Calu3 (cell line): ENCODE measurements around the gene TRNAU1AP. TPM values are rescaled to one million over a fixed set of nuclear protein-coding genes. Genes with fewer than 3 reads are reported as not detected.
"Not testable (repeated sequence)": the region's sequence is repeated elsewhere in the genome, so short reads cannot be mapped to it uniquely, and the experiment has no call there.

Source experiments
- BruUV-seq: library from RNA; stranded (reverse); fragments of 400-500 nt; replicated peaks from 2 replicates; lab custom pipeline; 2021; lab: Mats Ljungman, UMichigan
- CTCF ChIA-PET: fragments of 300-600 bp; sonication (Branson Sonifier 250); formaldehyde crosslinking; loops from one replicate; lab custom pipeline; 2022; ENCODE audit warnings: antibody characterized with exemption; lab: Charles Lee
- DNase-seq: peaks from one replicate; pipeline ENCODE4 v3.0.0; 2022
- H3K27ac Mint-ChIP-seq: one replicate; pipeline ENCODE4 v1.8.0; 2022; ENCODE audit warnings: mixed read lengths; ENCODE audit not compliant: unreplicated experiment
- H3K27me3 Mint-ChIP-seq: one replicate; pipeline ENCODE4 v1.8.0; 2022; ENCODE audit warnings: mixed read lengths; ENCODE audit not compliant: unreplicated experiment
- H3K36me3 Mint-ChIP-seq: one replicate; pipeline ENCODE4 v1.8.0; 2022; ENCODE audit warnings: mild to moderate bottlenecking, moderate library complexity, mixed read lengths; ENCODE audit not compliant: insufficient read depth, unreplicated experiment
- H3K4me1 Mint-ChIP-seq: one replicate; pipeline ENCODE4 v1.8.0; 2022; ENCODE audit warnings: mild to moderate bottlenecking, low read depth, mixed read lengths; ENCODE audit not compliant: unreplicated experiment
- H3K4me3 Mint-ChIP-seq: one replicate; pipeline ENCODE4 v1.8.0; 2022; ENCODE audit warnings: mild to moderate bottlenecking, low read depth, moderate library complexity, mixed read lengths; ENCODE audit not compliant: unreplicated experiment
- H3K9me3 Mint-ChIP-seq: one replicate; pipeline ENCODE4 v1.8.0; 2022; ENCODE audit warnings: low read depth, mixed read lengths; ENCODE audit not compliant: unreplicated experiment
- intact Hi-C: fragments of 100-400 bp; cut with micrococcal nuclease; formaldehyde crosslinking; loops from one replicate; pipeline ENCODE4 v1.10.0; 2022; ENCODE audit not compliant: unreplicated experiment
- total RNA-seq: library from RNA; stranded (reverse); gene quantifications from 2 replicates; pipeline ENCODE4 v1.2.3, GENCODE V29; 2022
- TF ChIP-seq, protein P1 (sequence below): fragments of 200-600 bp; IDR thresholded peaks from one replicate; pipeline ENCODE4 v1.8.0; 2022; ENCODE audit warnings: antibody characterized with exemption; ENCODE audit not compliant: unreplicated experiment

TRNAU1AP gene
- total RNA-seq, 1 experiment from 2014 or later: 29.9 TPM

DNA sequence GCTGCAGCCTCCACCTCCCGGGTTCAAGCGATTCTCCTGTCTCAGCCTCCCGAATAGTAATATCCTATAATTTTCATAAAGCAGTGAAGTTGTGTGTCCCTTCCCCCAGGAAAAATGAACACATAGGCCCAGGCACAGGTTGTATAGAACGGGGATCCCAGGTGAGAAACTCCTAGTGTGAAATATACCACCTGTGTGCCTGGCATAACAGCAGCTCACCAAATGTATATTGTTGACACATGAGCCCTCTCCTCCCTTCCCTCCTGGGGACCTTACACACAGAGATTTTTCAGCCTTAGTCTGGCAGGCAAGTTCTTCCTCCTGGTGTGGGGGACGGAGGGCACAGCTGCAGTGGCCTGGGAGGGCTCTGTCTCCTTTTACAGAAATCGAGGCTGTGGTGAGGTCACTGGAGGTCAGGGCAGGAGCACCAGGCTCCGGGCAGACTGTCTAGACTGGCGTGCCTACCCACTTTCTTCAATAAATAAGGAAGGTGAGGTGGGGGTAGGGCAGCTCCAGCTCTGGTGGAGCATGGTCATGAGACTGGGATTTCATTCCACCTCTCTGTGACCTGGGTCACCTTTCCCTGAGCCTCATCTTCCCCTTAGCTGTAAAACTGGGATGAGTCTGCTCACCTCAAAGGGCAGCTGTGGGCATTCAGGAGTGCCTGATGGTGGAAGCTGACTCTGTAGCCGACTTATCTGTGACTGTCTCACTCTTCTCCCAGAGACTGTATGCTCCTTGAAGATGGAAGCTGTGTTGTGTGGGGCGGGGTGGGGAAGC, 32.7 kb upstream of the TRNAU1AP start:
- no TSS peak for BruUV-seq
- Mint-ChIP-seq H3K27ac (no peak overlapping the region), H3K27me3 (no peaks in the 10 kb centered on the region), H3K4me1 (peaks cover 64% of the 10 kb centered on the region), H3K9me3 (no peaks in the 10 kb centered on the region), H3K36me3 (peaks cover 82% of the 10 kb centered on the region), H3K4me3 (peak overlapping the region; percentile 77)
- DNase-seq: no peak
- TF ChIP-seq, protein P1, sequence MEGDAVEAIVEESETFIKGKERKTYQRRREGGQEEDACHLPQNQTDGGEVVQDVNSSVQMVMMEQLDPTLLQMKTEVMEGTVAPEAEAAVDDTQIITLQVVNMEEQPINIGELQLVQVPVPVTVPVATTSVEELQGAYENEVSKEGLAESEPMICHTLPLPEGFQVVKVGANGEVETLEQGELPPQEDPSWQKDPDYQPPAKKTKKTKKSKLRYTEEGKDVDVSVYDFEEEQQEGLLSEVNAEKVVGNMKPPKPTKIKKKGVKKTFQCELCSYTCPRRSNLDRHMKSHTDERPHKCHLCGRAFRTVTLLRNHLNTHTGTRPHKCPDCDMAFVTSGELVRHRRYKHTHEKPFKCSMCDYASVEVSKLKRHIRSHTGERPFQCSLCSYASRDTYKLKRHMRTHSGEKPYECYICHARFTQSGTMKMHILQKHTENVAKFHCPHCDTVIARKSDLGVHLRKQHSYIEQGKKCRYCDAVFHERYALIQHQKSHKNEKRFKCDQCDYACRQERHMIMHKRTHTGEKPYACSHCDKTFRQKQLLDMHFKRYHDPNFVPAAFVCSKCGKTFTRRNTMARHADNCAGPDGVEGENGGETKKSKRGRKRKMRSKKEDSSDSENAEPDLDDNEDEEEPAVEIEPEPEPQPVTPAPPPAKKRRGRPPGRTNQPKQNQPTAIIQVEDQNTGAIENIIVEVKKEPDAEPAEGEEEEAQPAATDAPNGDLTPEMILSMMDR: no peak
- intact Hi-C loops: no loop called here
- CTCF ChIA-PET: no interaction called here

DNA sequence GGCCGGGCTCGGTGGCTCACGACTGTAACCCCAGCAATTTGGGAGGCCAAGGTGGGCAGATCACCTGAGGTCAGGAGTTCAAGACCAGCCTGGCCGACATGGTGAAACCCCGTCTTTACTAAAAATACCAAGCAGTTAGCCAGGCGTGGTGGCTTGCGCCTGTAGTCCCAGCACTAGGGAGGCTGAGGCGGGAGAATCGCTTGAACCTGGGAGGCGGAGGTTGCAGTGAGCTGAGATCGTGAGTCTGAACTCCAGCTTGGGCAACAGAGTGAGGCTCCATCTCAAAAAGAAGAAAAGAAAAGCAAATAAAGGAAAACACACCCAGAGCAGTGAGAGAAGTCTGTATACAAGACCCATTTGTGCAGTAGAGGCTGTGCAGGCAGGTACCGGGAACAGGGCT, 32.1 kb upstream of the TRNAU1AP start:
- Mint-ChIP-seq H3K36me3 (peaks cover 81% of the 10 kb centered on the region), H3K4me1 (peaks cover 71% of the 10 kb centered on the region)
- H3K4me3 Mint-ChIP-seq, H3K9me3 Mint-ChIP-seq, intact Hi-C loops, CTCF ChIA-PET, DNase-seq, BruUV-seq, H3K27ac Mint-ChIP-seq, H3K27me3 Mint-ChIP-seq: not testable (repeated sequence)

- TF ChIP-seq, protein P1: no peak
- DNase-seq: no peak
- intact Hi-C loops: no loop called here
- no peaks in the 10 kb centered on the region for H3K9me3 Mint-ChIP-seq
- no peak overlapping the region for H3K4me3 Mint-ChIP-seq
- peaks cover 77% of the 10 kb centered on the region for H3K4me1 Mint-ChIP-seq
- peak overlapping the region; percentile 21 for H3K27ac Mint-ChIP-seq
- BruUV-seq: no TSS peak
- H3K27me3 Mint-ChIP-seq: no peaks in the 10 kb centered on the region
- CTCF ChIA-PET: interaction anchor here (0.7 kb wide), 1 partner anchor 25 kb away, joined by 3 read pairs; no protein-coding TSS in a partner anchor
- H3K36me3 Mint-ChIP-seq: peaks cover 81% of the 10 kb centered on the region
These were observed 31.3 kb upstream of the TRNAU1AP start for GRCh38 chr1:28521502-28522164.

GRCh38 chr1:28522537-28522936, 30.3 kb upstream of the TRNAU1AP start:
- H3K36me3 Mint-ChIP-seq: peaks cover 79% of the 10 kb centered on the region

DNA sequence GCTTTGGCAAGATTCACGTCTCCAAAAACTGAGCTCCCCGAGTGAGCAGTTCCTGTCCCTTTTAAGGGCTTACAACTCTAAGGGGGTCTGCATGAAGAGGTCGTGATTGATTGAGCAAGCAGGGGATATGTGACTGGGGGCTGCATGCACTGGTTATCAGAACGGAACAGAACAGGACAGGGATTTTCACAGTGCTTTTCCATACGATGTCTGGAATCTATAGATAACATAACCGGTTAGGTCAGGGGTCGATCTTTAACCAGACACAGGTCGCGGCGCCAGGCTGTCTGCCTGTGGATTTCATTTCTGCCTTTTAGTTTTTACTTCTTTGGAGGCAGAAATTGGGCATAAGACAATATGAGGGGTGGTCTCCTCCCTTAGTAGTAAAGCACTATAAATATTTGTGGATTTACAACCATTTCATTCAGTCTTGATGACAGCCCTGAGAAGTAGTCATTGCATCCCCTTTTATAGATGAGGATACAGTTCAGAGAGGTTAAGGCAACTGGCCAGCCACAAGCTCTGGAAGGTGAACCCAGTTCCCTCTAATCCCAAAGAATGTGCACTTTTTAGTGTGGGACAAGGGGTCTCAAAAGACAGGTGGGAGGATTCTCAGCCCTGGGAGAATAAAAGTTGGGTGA, 27.8 kb upstream of the TRNAU1AP start:
- intact Hi-C loops, DNase-seq, BruUV-seq, H3K9me3 Mint-ChIP-seq, H3K27me3 Mint-ChIP-seq: not testable (repeated sequence)
- Mint-ChIP-seq H3K36me3 (peaks cover 67% of the 10 kb centered on the region), H3K4me1 (peaks cover 52% of the 10 kb centered on the region), H3K4me3 (peak overlapping the region; percentile 54), H3K27ac (peak overlapping the region; percentile 77)
- CTCF ChIA-PET: interaction anchor here (0.6 kb wide), 1 partner anchor 8 kb away, joined by 3 read pairs; no protein-coding TSS in a partner anchor

More at GRCh38 chr1:28522537-28522936, 30.3 kb upstream of the TRNAU1AP start:
- H3K27me3 Mint-ChIP-seq, DNase-seq, H3K4me3 Mint-ChIP-seq, H3K9me3 Mint-ChIP-seq, H3K27ac Mint-ChIP-seq, BruUV-seq, intact Hi-C loops: not testable (repeated sequence)
- H3K4me1 Mint-ChIP-seq: peaks cover 71% of the 10 kb centered on the region
- CTCF ChIA-PET: interaction anchor here (0.7 kb wide), 1 partner anchor 26 kb away, joined by 3 read pairs; no protein-coding TSS in a partner anchor
